HCT116 (cell line): ENCODE results near the gene TRIM38.

Experiments
- REST ChIP-seq: IDR thresholded peaks from 2 replicates; pipeline ENCODE4 v1.6.1; 2012; ENCODE audit warnings: low read depth
- TF ChIP-seq, protein P1 (sequence below), 3 experiments: fragments of 200-600 bp in 1 of 3; sonication (generic) in 1 of 3; IDR thresholded peaks in 2 of 3; conservative IDR thresholded peaks in 1 of 3; 2 replicates each; pipeline ENCODE4 v1.5.1; 2012 to 2017; ENCODE audit warnings: low read depth in 2 of 3, low read length in 2 of 3, antibody characterized with exemption in 1 of 3, borderline replicate concordance in 1 of 3, control low read depth in 1 of 3, mild to moderate bottlenecking in 1 of 3, mixed read lengths in 1 of 3, mixed run types in 1 of 3, moderate library complexity in 1 of 3; ENCODE audit not compliant: insufficient read depth in 1 of 3

DNA sequence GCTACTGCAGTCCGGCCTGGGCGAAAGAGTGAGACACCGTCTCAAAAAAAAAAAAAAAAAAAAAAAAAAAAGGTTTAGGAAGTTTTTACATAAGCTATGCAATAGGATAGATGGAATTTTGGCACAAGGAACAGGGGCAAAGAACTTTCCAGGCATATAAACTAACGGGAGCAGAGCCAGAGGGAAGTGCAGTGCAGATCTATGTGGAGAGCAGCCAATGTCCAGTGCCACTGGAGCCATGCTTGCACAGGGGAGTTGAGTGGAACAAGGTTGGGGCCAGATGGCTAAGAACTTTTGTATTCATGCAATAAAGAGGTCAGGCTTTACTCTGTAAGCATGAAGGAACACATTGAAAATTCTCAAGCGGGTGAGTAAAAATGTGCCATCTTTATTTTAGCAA is 42.9 kb upstream of the TRIM38 start:
- TF ChIP-seq, protein P1, sequence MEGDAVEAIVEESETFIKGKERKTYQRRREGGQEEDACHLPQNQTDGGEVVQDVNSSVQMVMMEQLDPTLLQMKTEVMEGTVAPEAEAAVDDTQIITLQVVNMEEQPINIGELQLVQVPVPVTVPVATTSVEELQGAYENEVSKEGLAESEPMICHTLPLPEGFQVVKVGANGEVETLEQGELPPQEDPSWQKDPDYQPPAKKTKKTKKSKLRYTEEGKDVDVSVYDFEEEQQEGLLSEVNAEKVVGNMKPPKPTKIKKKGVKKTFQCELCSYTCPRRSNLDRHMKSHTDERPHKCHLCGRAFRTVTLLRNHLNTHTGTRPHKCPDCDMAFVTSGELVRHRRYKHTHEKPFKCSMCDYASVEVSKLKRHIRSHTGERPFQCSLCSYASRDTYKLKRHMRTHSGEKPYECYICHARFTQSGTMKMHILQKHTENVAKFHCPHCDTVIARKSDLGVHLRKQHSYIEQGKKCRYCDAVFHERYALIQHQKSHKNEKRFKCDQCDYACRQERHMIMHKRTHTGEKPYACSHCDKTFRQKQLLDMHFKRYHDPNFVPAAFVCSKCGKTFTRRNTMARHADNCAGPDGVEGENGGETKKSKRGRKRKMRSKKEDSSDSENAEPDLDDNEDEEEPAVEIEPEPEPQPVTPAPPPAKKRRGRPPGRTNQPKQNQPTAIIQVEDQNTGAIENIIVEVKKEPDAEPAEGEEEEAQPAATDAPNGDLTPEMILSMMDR (IDR thresholded peaks at IDR 0.05 in 2 of 3, conservative IDR thresholded peaks at IDR 0.05 in 1 of 3; ENCODE audit: borderline replicate concordance in 1 of 3, insufficient read depth in 1 of 3, low read depth in 2 of 3, low read length in 2 of 3) = no peak
- no peak for TF ChIP-seq REST
